SKM-1 (cell line): ENCODE results near the gene FAM81A.
"Not testable (repeated sequence)": the region's sequence is repeated elsewhere in the genome, so short reads cannot be mapped to it uniquely, and the experiment has no call there.

Source experiments
- DNase-seq: peaks from one replicate; lab custom pipeline; 2025; ENCODE audit not compliant: unreplicated experiment; lab: John Stamatoyannopoulos, UW

The FAM81A gene

GRCh38 chr15:59484399-59484798, 46.4 kb downstream of the FAM81A start:
- DNase-seq, result no peak

GRCh38 chr15:59485036-59485435, 47.0 kb downstream of the FAM81A start:
- no peak for DNase-seq

- not testable (repeated sequence) for DNase-seq
Observed at GRCh38 chr15:59489485-59489884, 51.5 kb downstream of the FAM81A start.

DNA sequence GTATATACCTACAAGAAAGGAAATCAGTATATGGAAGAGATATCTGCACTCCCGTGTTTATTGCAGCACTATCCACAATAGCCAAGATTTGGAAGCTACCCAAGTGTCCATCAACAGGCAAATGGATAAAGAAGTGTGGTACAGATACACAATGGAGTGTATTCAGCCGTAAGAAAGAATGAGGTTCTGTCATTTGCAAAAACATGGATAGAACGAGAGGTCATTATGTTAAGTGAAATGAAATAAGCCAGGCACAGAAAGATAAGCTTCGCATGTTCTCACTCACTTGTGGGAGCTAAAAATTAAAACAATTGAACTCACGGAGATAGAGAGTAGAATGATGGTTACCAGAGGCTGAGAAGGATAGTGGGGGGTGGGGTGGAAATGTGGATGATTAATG, 53.1 kb downstream of the FAM81A start:
- no peak for DNase-seq

DNA sequence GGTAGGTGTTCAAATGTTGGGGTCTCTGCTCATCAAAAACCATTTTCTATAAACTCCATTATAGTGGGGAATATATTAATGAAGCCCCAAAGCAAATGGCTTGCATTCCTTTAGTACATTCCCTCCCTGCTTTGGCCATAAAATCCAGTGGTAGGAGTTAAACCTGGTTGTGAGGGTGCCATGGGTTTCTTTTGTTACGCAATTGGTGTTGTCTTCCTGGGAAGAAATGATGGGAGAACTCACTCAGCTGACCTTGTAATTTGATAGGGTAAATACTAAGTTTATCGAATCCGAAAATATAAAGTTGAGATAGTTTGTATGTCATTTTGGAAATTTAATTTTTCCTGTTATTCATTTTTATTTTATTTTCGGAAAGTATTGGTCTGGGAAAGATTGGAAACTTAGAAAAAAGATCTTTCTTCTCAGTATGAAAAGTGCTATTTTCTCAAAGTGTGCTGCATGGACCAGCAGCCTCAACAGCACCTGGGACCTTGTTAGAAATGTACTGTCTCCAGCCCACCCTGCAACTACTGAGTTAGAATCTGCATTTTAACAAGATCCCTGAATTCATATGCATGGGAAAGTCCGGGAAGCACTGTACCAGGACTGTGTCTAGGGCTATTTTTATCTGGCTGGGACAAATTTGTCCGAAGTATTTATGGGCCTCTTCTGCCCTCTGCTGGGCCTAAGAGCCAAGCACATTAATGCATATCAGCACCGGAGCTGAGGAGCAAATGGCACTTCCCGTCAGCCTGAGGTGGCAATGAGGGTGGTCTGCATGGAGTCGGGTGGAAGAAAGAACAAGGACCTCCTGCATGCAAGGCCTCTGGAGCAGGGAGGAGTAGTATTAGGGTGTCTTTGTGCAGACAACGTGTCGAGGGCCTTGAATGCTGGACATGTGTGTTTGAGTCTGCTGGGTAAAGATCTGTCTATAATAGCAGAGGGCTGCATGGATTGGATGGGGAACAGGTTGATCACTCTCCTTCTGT, 54.7 kb downstream of the FAM81A start:
- peak; percentile 41 for DNase-seq

DNA sequence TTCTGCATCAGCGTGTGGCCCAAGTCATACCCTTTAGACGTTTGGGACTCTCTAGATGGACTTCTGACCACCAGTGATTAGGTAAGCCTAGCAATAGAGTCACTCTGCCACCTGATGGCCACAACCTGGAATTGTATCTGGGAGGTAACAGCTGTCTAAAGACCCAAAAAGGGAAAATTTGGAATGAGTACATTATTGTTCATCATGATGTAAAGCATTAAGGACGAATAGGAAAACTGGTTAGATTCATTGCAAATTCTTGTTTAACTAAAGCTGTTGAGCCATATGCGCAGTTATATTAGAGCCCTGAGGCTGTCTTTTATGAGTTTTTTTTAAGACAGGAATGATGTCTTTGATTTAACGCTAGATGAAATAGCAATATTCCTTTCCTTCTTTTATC, 63.6 kb downstream of the FAM81A start:
- peak; percentile 13 for DNase-seq

- DNase-seq, result no peak
Observed at GRCh38 chr15:59515190-59515589, 77.2 kb downstream of the FAM81A start.

DNA sequence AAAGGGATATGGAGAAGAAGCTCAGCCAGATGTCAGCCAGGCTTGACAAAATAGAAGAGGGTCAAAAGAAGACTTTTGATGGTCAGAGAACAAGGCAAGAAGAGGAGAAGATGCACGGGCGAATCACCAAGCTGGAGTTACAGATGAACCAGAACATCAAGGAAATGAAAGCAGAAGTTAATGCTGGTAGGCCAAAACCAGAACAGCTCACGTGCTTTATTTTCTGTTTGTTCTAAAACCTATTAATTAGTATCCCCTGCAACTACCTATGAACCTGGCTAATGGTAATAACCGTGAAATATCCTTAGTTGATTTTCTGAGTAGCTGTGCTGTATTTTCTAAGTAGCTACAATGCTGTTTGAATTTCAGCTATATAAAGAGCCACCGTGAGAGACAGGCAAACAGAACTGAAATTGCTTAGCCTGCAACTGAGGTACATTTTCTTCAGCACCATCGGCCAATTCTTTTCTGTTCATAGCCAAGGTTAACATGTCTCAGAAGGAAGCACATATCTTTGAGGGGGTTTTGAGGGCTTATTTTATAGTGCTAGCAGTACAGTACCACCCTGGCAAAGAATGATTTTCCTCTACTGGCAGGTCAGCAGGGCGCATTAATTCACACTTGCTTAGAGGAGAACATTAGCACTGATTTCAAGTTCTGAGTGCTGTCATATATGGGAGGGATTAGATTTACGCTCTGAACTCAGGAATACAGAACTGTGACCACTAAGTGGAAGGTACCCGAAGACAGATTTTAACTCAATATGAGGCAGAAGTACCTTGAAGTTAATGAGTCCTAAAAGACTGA, 78.9 kb downstream of the FAM81A start:
- DNase-seq, result no peak

DNA sequence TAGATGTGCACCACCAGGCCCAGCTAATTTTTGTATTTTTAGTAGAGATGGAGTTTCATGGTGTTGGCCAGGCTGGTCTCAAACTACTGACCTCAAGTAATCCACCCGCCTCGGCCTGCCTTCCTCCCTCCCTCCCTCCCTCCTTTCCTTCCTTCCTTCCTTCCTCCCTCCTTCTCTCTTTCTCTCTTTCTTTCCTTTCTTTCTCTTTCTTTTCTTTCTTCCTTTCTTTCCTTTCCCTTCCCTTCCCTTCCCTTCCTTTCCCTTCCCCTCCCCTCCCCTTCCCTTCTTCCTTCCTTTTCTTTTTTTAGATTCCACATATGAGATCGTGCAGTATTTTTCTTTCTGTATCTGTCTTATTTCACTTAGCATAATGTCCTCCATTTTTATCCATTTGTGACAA, 81.3 kb downstream of the FAM81A start:
- DNase-seq, result no peak

GRCh38 chr15:59521443-59521842, 83.5 kb downstream of the FAM81A start:
- no peak for DNase-seq

GRCh38 chr15:59522988-59523461, 85.0 kb downstream of the FAM81A start:
- DNase-seq, result no peak

DNA sequence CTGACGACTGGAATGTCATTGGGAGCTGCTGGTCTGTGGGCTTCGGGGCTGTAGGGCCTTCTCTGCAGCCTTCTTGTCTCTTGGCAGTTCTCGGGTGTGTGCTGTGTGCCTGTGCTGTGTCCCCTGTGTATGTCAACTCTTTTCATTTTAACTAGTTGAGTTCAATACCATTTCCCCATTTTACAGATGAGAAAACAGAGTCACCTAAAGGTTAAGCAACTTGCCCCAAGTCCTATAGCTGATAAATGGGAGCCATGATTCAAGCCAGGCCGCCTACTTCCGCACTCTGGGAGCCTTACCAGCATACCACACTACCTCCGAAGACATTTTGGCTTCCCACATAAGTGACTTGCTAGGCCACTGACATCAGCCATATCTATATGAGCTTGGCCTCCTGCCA, 85.7 kb downstream of the FAM81A start:
- DNase-seq, result no peak

GRCh38 chr15:59524331-59524731, 86.3 kb downstream of the FAM81A start:
- peak; percentile 35 for DNase-seq

DNA sequence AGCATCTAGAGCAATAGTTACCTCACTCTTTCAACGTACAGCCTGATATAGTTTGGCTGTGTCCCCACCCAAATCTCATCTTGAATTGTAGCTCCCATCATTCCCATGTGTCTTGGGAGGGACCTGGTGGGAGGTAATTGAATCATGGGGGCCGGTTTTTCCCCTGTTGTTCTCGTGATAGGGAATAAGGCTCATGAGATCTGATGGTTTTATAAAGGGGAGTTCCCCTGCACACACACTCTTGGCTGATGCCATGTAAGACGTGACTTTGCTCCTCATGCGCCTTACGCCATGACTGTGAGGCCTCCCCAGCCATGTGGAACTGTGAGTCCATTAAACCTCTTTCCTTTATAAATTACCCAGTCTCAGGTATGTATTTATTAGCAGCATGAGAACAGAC, 88.5 kb downstream of the FAM81A start:
- not testable (repeated sequence) for DNase-seq

GRCh38 chr15:59528429-59528828, 90.4 kb downstream of the FAM81A start:
- no peak for DNase-seq

DNA sequence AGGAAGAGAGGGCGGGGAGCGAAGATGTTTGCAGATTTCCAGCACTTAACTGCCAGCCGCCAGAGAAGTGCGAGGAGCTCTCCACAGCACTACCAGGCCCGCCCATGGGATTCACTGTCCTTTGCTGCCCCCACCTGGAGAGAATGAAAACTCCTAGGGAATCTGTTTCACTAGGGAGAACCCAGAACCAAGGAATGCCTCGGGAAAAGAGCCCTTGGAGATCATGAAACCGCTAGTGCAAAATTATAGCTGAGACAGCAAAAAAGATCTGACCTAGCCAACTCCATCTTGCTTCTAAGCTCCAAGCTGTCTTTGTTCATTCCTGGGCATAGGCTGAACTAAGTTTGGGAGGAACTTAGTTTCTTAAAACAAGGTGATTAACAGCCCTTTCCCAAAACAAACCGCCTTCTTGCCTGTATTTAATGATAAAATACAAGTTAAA, 91.0 kb downstream of the FAM81A start:
- peak; percentile 64 for DNase-seq

GRCh38 chr15:59531066-59531675, 93.2 kb downstream of the FAM81A start:
- DNase-seq, result peak; percentile 19

- peak; percentile 32 for DNase-seq
Observed at GRCh38 chr15:59532770-59533379, 94.9 kb downstream of the FAM81A start.

- DNase-seq, result no peak
Observed at GRCh38 chr15:59536553-59536952, 98.6 kb downstream of the FAM81A start.

GRCh38 chr15:59537403-59537802, 99.4 kb downstream of the FAM81A start:
- DNase-seq, result no peak

- DNase-seq, result no peak
Observed at GRCh38 chr15:59538494-59538893, 100.5 kb downstream of the FAM81A start.
